Hematopoietic multipotent progenitor cell treated with erythropoietin and hydrocortisone succinate and interleukin-3 and kit ligand, for 15 days (in vitro differentiated cells): ENCODE results near the gene ZNF547.

Experiments
- DNase-seq: peaks from one replicate; pipeline ENCODE4 v3.0.0-alpha.2; 2015; ENCODE audit warnings: low spot score

ZNF547 gene

DNA sequence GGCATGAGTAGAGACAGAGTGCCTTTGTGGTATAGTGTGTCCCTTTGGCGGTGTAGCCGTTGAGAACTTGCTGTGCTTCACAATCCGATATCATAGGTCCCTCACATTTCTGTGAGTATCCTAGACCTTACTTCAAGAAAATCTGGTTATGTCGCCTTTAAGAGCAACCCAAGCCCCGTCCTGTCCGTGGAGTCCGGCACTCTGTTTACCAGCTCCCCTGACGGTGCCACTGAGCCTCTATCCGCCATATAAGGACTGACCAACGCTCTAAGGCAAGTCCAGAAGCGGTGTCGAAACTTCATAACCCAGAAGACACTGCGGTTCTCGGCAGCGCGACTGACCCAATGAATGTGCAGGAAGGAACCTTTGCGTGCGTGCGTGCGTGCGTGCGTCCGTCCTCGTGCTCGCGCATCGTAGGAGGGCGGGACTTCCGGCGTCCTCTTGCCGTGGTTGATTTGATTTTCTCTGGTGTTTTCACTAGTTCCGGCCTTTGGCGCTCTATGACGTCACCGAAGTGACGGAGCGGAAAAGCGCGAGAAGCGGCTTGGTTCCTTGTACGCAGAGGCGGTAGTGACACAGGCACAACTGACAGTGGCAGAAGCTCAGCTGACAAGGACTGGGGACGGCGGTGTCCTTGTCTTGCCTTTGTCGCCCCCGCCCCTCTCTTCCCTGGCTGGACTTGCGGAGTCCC is at the start of gene ZNF547, which contains the start of gene TRAPPC2B:
ZNF547 (plus strand) TSS at position 555 of the 691 bp plus-strand sequence. CDS start 5,005 bp downstream, outside the sequence.
TRAPPC2B (plus strand) TSS at position 555 of the 691 bp plus-strand sequence. CDS start 1,283 bp downstream, outside the sequence.
- DNase-seq = peak; percentile 99

DNA sequence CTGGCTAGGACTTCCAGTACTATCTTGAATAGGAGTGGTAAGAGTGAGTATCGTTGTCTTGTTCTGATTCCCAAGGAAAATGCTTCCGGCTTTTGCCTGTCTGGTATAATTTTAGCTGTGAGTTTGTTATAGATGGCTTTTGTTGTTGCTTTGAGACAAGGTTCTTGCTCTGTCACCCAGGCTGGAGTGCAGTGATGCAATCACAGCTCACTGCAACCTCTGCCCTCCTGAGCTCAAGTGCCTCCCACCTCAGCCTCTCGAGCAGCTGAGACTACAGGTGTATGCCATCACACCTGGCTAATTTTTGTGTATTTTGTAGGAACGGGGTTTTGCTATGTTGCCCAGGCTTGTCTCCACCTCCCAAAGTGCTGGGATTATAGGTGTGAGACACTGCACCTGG is 49.2 kb upstream of the ZNF547 start:
- DNase-seq = no peak

DNA sequence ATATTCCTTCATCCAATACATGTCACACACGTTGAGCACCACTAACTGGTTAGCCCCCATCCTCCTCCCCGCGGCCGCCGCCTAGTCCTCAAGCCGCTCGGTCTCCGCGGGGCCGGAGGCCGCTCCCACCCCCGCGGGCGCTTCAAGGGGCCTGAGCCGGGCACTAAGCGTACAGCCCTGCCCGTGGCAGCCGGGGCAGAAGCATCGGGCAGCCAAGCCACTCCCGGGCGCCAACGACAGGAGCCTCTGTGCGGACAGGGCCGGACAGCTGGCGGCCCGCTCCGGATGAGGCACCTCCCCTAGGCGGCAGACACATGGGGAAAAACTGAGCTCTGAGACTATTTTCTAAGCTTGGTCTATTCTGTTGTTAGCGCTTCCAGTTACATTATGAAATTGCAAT is 45.8 kb upstream of the ZNF547 start:
- DNase-seq = no peak

GRCh38 chr19:57319869-57320179 is 43.5 kb upstream of the ZNF547 start:
- no peak for DNase-seq

- peak; percentile 97 for DNase-seq
Observed at GRCh38 chr19:57320180-57321084, 42.9 kb upstream of the ZNF547 start, which contains the start of gene ZNF543. Gene ZNF543 (plus strand): TSS chr19:57320472. CDS start chr19:57320854, 382 bp downstream.

DNA sequence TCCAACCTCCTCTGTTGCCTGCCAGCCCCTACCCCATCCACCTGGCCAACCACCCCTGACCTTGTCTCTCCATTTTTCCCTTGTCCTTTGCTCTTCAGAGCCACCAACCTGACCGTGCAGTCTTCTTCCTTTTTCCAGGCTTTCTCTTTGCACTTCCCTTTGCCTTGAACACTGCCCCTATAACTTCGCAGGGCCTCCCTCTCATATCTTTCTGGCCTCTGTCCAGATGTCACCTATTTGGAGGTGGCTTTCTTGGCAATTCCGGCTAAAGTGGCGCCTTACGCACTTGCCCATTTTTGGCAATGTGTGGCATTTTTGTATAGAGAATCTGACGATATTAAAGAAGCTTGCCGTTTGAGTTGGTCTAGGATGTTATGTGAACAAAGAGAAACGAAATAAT is 42.2 kb upstream of the ZNF547 start:
- DNase-seq = no peak

DNA sequence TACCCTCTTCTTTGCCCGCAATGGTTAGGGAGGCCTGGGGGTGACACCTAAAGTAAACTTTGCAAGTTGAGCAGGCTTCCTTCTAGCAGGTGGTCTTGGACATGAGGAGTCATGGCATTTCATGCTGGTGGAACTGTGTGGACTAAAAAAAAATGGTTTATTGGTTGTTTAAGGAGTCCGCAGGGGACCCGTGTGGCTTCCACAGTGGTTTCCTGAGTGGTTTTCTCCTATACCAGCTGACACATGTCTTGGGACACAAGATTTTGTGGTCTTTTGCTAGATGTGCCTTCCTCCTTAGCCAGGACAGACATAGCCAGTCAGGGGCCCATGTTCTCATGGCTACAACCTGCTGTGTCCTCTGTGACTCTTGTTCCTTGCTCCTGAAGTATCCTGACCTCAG is 41.6 kb upstream of the ZNF547 start:
- no peak for DNase-seq

GRCh38 chr19:57324992-57325391 is 38.4 kb upstream of the ZNF547 start:
- DNase-seq = no peak

DNA sequence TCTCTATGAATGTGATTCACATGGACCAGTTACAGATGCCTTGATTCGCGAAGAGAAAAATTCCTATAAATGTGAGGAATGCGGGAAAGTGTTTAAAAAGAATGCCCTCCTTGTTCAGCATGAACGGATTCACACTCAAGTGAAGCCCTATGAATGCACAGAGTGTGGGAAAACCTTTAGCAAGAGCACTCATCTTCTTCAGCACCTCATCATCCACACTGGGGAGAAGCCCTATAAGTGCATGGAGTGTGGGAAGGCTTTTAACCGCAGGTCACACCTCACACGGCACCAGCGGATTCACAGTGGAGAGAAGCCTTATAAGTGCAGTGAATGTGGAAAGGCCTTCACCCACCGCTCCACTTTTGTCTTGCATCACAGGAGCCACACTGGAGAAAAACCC is 35.4 kb upstream of the ZNF547 start:
- no peak for DNase-seq

- no peak for DNase-seq
Observed at GRCh38 chr19:57334191-57334590, 29.2 kb upstream of the ZNF547 start.

DNA sequence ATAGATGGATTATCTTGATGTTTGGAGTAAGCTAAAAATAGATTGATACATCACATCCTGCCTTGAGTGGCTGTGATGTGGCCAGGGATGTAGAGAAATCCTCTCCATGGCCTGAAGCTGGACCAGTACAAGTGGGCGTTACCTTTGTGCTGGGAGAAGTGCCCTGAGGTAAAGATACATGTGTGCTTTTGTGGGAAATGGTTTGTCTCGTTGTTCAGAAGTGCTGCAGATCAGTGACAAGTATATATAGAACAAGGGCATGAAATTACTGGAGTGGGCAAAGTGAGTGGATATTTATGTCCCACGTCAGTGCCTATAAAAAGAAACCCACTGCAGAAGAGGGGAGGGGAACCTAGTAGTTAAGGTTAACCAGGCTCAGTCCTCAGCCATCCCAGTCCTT is 24.5 kb upstream of the ZNF547 start:
- DNase-seq = no peak

DNA sequence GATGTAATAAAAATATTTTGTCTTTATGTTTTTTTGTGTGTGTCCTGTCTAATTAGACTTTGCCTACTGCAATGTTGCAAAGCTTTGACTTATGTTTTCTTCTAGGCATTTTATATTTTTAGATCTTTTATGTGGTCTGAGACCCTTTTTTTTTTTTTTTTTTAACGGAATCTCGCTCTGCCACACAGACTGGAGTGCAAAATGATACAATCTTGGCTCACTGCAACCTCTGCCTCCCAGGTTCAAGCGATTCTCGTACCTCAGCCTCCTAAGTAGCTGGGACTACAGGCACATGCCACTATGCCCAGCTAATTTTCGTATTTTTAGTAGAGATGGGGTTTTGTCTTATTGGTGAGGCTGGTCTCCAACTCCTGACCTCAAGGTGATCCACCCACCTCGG is 20.8 kb upstream of the ZNF547 start:
- no peak for DNase-seq

DNA sequence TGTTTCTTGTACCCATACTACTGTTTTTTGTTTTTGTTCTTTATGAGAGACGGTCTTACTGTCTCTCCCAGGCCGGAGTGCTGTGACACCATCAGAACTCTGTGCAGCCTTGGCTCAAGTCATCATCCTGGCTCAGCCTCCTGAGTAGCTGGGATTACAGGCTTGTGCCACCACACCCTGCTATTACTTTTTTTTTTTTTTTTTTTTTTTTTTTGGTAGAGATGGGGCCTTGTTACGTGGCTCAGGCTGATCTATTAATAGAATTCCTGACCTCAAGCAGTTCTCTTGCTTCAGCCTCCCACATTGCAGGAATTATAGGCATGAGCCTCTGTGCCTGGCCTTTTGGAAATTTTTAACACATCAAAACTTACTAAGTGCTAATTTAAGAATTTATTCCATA is 15.2 kb upstream of the ZNF547 start:
- DNase-seq = no peak

DNA sequence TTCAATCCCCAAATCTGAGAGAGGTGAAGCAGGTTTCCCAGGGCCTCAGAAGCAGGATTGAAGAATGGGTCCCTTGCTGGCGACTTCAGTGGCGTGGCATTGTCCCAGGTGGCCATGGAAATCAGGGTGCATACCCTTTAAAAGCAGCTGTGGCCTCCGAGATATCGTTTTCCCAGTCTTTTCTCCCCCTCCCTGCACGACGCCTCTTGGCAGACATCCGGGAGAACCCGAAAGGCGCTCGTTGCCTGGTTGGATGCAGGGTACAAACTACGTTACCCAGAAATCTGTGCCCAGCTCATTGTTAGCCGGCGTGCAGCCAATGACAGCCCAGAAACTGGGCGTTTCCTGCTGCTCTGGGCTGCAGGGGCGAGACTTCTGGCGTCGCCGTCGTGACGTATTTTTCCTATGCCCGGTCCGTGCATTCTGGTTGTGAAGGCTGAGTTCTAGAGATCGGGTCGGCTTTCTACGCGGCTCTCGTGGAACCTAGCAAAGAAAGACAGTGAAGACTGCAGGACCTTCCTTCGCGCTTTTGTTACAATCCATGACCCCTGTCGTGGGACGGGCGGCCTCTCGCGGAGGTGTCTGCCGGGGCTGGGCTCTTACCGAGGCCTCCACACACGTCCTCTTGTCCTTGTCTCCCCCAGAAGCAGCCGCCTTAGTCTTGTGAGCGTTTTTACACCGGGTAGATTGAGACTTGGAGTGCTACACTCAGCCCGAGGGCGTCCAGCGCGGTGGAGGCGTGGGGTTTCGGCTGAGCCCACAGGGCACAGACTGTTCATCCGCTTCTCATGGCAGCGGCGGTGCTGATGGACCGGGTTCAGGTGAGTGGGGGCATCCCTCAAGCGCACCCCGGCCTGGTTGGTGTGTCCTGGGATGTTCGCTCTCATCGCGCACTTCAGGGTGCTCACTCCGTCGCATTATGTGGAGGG is 12.2 kb upstream of the ZNF547 start, which contains the start of gene ZNF304:
ZNF304 (plus strand) TSS at position 395 of the 929 bp plus-strand sequence; CDS start at position 789, 394 bp downstream.
- DNase-seq = peak; percentile 92

- peak; percentile 17 for DNase-seq
Observed at GRCh38 chr19:57351867-57352266, 11.5 kb upstream of the ZNF547 start.

DNA sequence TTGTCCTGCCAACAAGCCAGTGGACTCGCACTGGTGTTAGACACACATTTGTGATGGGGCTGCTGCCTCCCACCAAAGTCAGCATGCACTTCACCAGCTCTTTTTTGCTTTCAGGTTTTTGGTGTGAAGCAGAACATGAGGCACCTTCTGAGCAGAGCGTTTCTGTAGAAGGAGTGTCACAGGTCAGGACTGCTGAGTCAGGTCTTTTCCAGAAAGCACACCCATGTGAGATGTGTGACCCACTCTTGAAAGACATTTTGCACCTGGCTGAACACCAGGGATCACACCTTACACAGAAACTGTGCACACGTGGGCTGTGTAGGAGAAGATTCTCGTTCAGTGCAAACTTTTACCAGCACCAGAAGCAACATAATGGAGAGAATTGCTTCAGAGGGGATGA is 7.4 kb upstream of the ZNF547 start:
- DNase-seq = no peak

DNA sequence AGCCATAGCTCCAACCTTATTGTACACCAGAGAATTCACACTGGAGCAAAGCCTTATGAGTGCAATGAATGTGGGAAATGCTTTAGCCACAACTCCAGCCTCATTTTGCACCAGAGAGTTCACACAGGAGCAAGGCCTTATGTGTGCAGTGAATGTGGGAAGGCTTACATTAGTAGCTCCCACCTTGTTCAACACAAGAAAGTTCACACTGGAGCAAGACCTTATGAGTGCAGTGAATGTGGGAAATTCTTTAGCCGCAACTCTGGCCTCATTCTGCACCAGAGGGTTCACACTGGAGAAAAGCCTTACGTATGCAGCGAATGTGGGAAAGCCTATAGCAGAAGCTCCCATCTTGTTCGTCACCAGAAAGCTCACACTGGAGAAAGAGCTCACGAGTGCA is 5.9 kb upstream of the ZNF547 start:
- DNase-seq = no peak

GRCh38 chr19:57359300-57359699 is 4.1 kb upstream of the ZNF547 start:
- DNase-seq = no peak

GRCh38 chr19:57362419-57362818 is 932 bp upstream of the ZNF547 start:
- no peak for DNase-seq

DNA sequence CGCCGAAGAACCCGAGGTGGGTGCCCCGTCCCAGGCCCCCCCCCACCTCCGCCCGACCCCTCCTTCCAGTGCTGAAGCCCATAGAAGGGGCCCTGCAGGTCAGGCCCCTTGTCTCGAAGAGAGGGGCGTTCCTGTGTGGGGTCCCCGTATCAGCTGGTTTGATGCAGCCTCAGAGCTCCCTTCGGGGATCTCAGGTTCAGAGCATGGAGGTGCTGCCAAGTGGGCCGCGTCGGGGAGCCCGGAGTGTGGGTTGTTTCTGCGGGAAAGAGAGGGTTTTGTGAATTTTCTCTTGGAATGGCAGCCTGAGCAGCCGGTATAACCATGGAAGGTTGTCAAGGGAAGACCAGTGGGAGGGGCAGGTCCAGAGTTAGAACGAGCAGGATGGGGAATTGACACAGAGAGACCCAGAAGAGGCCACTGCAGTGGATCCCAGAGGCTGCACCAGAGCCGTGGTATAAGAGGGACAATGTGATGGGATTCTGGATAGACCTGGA is 384 bp downstream of the ZNF547 start:
- no peak for DNase-seq

DNA sequence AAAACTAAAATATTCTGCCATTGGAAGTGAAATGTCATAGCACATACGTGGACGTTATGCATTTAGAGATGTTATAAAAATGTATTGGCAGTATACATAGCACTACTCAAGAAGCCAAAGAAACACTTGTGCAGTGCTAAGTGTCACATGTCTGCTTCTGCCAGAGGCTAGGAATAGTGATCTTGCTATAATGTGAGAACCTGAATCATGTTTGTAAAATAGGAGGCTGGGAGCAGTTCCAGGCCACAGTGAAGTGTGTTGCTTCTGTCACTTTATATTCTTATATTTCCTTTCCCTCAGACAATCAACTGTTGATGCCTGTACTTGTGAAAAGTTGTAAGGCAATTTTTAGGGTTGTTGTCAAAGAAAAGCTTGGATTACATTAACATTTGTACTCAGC is 3.4 kb downstream of the ZNF547 start:
- no peak for DNase-seq

DNA sequence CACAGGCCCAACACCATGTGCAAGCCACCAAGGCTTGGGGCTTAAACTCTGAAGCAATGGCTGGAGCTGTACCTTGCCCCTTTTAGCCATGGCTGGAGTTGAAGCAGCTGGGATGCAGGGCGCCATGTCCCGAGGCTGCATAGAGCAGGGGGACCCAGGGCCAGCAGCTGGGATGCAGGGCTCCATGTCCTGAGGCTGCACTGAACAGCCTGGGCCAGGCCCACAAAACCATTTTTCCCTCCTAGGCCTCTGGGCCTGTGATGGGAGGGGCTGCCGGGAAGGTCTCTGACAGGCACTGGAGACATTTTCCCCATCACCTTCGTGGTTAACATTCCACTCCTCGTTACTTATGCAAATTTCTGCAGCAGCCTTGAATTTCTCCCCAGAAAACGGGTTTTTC is 10.8 kb downstream of the ZNF547 start:
- DNase-seq = no peak
